ENCODE results near the gene RHOG.

DNA sequence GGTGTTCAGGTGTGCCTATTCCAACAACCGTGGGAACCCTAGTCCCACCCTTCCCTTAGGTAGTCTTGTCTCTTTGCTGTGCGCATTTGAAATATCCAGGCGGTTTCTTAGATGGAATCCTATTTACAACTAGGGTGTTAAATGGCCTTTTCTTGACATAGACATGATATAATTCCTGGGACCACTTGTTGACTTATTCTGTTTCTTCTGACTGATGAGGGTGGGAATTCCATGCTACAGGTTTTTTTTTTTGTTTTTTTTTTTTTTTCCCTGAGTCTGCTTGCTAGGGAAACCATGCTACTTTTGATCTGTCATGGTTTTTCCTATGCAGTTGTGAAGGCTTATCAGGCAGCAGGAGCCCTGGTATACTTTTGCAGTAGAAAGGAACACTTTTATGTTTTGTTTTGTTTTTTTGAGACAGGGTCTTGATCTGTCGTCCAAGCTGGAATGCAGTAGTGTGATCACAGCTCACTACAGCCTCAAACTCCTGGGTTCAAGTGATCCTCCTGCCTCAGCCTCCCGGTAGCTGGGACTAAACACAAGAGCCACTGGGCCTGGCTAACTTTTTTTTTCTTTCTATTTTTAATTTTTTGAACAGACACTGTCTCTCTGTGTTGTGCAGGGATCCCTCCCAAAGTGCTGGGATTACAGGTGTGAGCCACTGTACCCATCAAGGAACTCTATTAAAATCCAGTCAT is 16.2 kb upstream of the RHOG start:
- TF ChIP-seq, protein P1, sequence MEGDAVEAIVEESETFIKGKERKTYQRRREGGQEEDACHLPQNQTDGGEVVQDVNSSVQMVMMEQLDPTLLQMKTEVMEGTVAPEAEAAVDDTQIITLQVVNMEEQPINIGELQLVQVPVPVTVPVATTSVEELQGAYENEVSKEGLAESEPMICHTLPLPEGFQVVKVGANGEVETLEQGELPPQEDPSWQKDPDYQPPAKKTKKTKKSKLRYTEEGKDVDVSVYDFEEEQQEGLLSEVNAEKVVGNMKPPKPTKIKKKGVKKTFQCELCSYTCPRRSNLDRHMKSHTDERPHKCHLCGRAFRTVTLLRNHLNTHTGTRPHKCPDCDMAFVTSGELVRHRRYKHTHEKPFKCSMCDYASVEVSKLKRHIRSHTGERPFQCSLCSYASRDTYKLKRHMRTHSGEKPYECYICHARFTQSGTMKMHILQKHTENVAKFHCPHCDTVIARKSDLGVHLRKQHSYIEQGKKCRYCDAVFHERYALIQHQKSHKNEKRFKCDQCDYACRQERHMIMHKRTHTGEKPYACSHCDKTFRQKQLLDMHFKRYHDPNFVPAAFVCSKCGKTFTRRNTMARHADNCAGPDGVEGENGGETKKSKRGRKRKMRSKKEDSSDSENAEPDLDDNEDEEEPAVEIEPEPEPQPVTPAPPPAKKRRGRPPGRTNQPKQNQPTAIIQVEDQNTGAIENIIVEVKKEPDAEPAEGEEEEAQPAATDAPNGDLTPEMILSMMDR (IDR thresholded peaks at IDR 0.05), result no peak
- no peak for TF ChIP-seq POLR2A (IDR thresholded peaks at IDR 0.05)
- no peak for TF ChIP-seq EP300 (IDR thresholded peaks at IDR 0.05)
